ENCODE measurements around the gene SEC61G.

The SEC61G gene

GRCh38 chr7:54743580-54743979 is 15.4 kb downstream of the SEC61G start:
- no peak for TF ChIP-seq EZH2phosphoT487 (IDR thresholded peaks at IDR 0.05; ENCODE audit: low read depth)
- TF ChIP-seq, protein P1, sequence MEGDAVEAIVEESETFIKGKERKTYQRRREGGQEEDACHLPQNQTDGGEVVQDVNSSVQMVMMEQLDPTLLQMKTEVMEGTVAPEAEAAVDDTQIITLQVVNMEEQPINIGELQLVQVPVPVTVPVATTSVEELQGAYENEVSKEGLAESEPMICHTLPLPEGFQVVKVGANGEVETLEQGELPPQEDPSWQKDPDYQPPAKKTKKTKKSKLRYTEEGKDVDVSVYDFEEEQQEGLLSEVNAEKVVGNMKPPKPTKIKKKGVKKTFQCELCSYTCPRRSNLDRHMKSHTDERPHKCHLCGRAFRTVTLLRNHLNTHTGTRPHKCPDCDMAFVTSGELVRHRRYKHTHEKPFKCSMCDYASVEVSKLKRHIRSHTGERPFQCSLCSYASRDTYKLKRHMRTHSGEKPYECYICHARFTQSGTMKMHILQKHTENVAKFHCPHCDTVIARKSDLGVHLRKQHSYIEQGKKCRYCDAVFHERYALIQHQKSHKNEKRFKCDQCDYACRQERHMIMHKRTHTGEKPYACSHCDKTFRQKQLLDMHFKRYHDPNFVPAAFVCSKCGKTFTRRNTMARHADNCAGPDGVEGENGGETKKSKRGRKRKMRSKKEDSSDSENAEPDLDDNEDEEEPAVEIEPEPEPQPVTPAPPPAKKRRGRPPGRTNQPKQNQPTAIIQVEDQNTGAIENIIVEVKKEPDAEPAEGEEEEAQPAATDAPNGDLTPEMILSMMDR (IDR thresholded peaks at IDR 0.05; ENCODE audit: low read depth, low read length): no peak
- no peak overlapping the region for H3K4me3 ChIP-seq (ENCODE audit: low read length)
- no peaks in the 10 kb centered on the region for H3K4me1 ChIP-seq (ENCODE audit: low read length)
- H3K79me2 ChIP-seq (ENCODE audit: low read length): no peaks in the 10 kb centered on the region
- no peak overlapping the region for H3K4me2 ChIP-seq (ENCODE audit: low read length)
- H3K27me3 ChIP-seq (ENCODE audit: low read depth, low read length): no peaks in the 10 kb centered on the region
- H3K9ac ChIP-seq (ENCODE audit: low read length): no peak overlapping the region
- peaks cover 18% of the 10 kb centered on the region for H3K36me3 ChIP-seq (replicated peaks; ENCODE audit: low read depth, low read length)
- no peaks in the 10 kb centered on the region for H3K9me3 ChIP-seq (ENCODE audit: insufficient read depth, low read length)
- H4K20me1 ChIP-seq (ENCODE audit: insufficient read depth, low read length): peaks cover 7% of the 10 kb centered on the region; the same call in 1 of the 2 replicates
- H3K27ac ChIP-seq (ENCODE audit: low read length): no peak overlapping the region
- H2AFZ ChIP-seq (ENCODE audit: low read depth, low read length): no peak overlapping the region

- TF ChIP-seq, protein P1 (IDR thresholded peaks at IDR 0.05; ENCODE audit: low read depth, low read length): no peak
- TF ChIP-seq EZH2phosphoT487 (IDR thresholded peaks at IDR 0.05; ENCODE audit: low read depth): no peak
- Histone ChIP-seq H3K4me3 (ENCODE audit: low read length) (no peak overlapping the region), H3K36me3 (replicated peaks; ENCODE audit: low read depth, low read length) (no peaks in the 10 kb centered on the region), H3K27ac (ENCODE audit: low read length) (no peak overlapping the region), H3K79me2 (ENCODE audit: low read length) (no peaks in the 10 kb centered on the region), H3K9me3 (ENCODE audit: insufficient read depth, low read length) (no peaks in the 10 kb centered on the region), H3K4me2 (ENCODE audit: low read length) (no peak overlapping the region), H3K27me3 (ENCODE audit: low read depth, low read length) (no peaks in the 10 kb centered on the region), H3K9ac (ENCODE audit: low read length) (no peak overlapping the region), H4K20me1 (ENCODE audit: insufficient read depth, low read length) (no peaks in the 10 kb centered on the region), H3K4me1 (ENCODE audit: low read length) (no peaks in the 10 kb centered on the region), H2AFZ (ENCODE audit: low read depth, low read length) (no peak overlapping the region)
These were observed 20.3 kb downstream of the SEC61G start for GRCh38 chr7:54738737-54739136.

DNA sequence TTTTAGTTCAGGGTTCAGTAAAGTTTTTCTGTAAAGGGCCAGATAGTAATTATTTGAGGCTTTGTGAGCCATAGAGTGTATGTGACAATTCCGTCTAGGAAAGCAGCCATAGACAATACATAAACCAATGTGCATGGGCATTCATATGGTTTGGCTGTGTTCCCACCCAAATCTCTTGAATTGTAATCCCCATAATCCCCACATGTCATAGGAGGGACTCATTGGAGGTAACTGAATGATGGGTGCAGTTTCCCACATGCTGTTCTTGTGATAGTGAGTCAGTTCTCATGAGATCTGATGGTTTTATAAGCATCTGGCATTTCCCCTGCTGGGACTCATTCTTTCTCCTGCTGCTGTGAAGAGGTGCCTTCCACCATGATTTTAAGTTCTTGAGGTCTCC is 29.9 kb downstream of the SEC61G start:
- Histone ChIP-seq H2AFZ (ENCODE audit: low read depth, low read length) (no peak overlapping the region), H3K27ac (ENCODE audit: low read length) (no peak overlapping the region), H3K9ac (ENCODE audit: low read length) (no peak overlapping the region), H3K4me3 (ENCODE audit: low read length) (no peak overlapping the region), H3K79me2 (ENCODE audit: low read length) (no peaks in the 10 kb centered on the region), H3K4me1 (ENCODE audit: low read length) (no peaks in the 10 kb centered on the region), H4K20me1 (ENCODE audit: insufficient read depth, low read length) (no peaks in the 10 kb centered on the region), H3K4me2 (ENCODE audit: low read length) (no peak overlapping the region), H3K36me3 (replicated peaks; ENCODE audit: low read depth, low read length) (no peaks in the 10 kb centered on the region), H3K27me3 (ENCODE audit: low read depth, low read length) (no peaks in the 10 kb centered on the region), H3K9me3 (ENCODE audit: insufficient read depth, low read length) (no peaks in the 10 kb centered on the region)
- TF ChIP-seq EZH2phosphoT487 (IDR thresholded peaks at IDR 0.05; ENCODE audit: low read depth): no peak

GRCh38 chr7:54728411-54728810 is 30.6 kb downstream of the SEC61G start:
- no peak for TF ChIP-seq EZH2phosphoT487 (IDR thresholded peaks at IDR 0.05; ENCODE audit: low read depth)
- TF ChIP-seq, protein P1 (IDR thresholded peaks at IDR 0.05; ENCODE audit: low read depth, low read length): no peak
- H3K27ac ChIP-seq (ENCODE audit: low read length): no peak overlapping the region

GRCh38 chr7:54725255-54725654 is 33.8 kb downstream of the SEC61G start:
- no peak overlapping the region for H3K9ac ChIP-seq (ENCODE audit: low read length)
- no peak for TF ChIP-seq EZH2phosphoT487 (IDR thresholded peaks at IDR 0.05; ENCODE audit: low read depth)
- TF ChIP-seq, protein P1 (IDR thresholded peaks at IDR 0.05; ENCODE audit: low read depth, low read length): no peak
- no peaks in the 10 kb centered on the region for H3K4me1 ChIP-seq (ENCODE audit: low read length)
- H3K27me3 ChIP-seq (ENCODE audit: low read depth, low read length): no peaks in the 10 kb centered on the region
- no peaks in the 10 kb centered on the region for H4K20me1 ChIP-seq (ENCODE audit: insufficient read depth, low read length)
- no peaks in the 10 kb centered on the region for H3K79me2 ChIP-seq (ENCODE audit: low read length)
- no peak overlapping the region for H3K4me2 ChIP-seq (ENCODE audit: low read length)
- no peak overlapping the region for H3K27ac ChIP-seq (ENCODE audit: low read length)
- H3K36me3 ChIP-seq (replicated peaks; ENCODE audit: low read depth, low read length): no peaks in the 10 kb centered on the region
- no peaks in the 10 kb centered on the region for H3K9me3 ChIP-seq (ENCODE audit: insufficient read depth, low read length)
- no peak overlapping the region for H2AFZ ChIP-seq (ENCODE audit: low read depth, low read length)
- no peak overlapping the region for H3K4me3 ChIP-seq (ENCODE audit: low read length)

More at GRCh38 chr7:54728411-54728810, 30.6 kb downstream of the SEC61G start:
- H3K27me3 ChIP-seq (ENCODE audit: low read depth, low read length): no peaks in the 10 kb centered on the region
- no peaks in the 10 kb centered on the region for H3K4me1 ChIP-seq (ENCODE audit: low read length)
- H3K4me3 ChIP-seq (ENCODE audit: low read length): no peak overlapping the region
- H3K9me3 ChIP-seq (ENCODE audit: insufficient read depth, low read length): no peaks in the 10 kb centered on the region
- H3K79me2 ChIP-seq (ENCODE audit: low read length): no peaks in the 10 kb centered on the region
- H3K36me3 ChIP-seq (replicated peaks; ENCODE audit: low read depth, low read length): no peaks in the 10 kb centered on the region
- H3K9ac ChIP-seq (ENCODE audit: low read length): no peak overlapping the region
- H4K20me1 ChIP-seq (ENCODE audit: insufficient read depth, low read length): no peaks in the 10 kb centered on the region
- no peak overlapping the region for H3K4me2 ChIP-seq (ENCODE audit: low read length)
- H2AFZ ChIP-seq (ENCODE audit: low read depth, low read length): no peak overlapping the region

All from OCI-LY3 (cell line).